PC-3 (cell line): Measurements from ENCODE around the gene ANXA8L1. TPM values are rescaled to one million over a fixed set of nuclear protein-coding genes. Genes with fewer than 3 reads are reported as not detected.
"Not testable (repeated sequence)": the region's sequence is repeated elsewhere in the genome, so short reads cannot be mapped to it uniquely, and the experiment has no call there.

Experiments used
- ATAC-seq: fragments of 200-7000 bp; cut with Tn5 transposase; 2 replicates; pipeline ENCODE4 v1.9.1; 2020; ENCODE audit warnings: mild to moderate bottlenecking, moderate library complexity
- BruUV-seq: library from RNA; stranded (reverse); fragments of 400-500 nt; replicated peaks from 2 replicates; lab custom pipeline; 2021; lab: Mats Ljungman, UMichigan
- CTCF ChIA-PET: fragments of 300-600 bp; sonication (Branson Sonifier 250); formaldehyde crosslinking; loops from one replicate; lab custom pipeline; 2022; ENCODE audit warnings: antibody characterized with exemption; lab: Charles Lee
- POLR2A ChIA-PET: fragments of 300-600 bp; sonication (Branson Sonifier 250); formaldehyde crosslinking; loops from one replicate; lab custom pipeline; 2022; ENCODE audit warnings: antibody characterized with exemption; ENCODE audit not compliant: unreplicated experiment; lab: Charles Lee
- DNase-seq: peaks from one replicate; pipeline ENCODE4 v3.0.0-alpha.2; 2015
- H2AFZ ChIP-seq: fragments of 300-600 bp; sonication (generic); 2 replicates; pipeline ENCODE4 v1.6.0; 2016; ENCODE audit warnings: antibody characterized with exemption, low read length
- H3F3A ChIP-seq: fragments of 300-600 bp; sonication (generic); one replicate; pipeline ENCODE4 v1.6.0; 2017; ENCODE audit warnings: antibody characterized with exemption, low read length, control low read depth, mild to moderate bottlenecking; ENCODE audit not compliant: unreplicated experiment
- H3K27ac ChIP-seq: fragments of 300-600 bp; sonication (generic); 2 replicates; pipeline ENCODE4 v1.5.1; 2016; ENCODE audit warnings: mild to moderate bottlenecking, low read length
- H3K27me3 ChIP-seq: fragments of 300-600 bp; sonication (generic); 2 replicates; pipeline ENCODE4 v1.6.1; 2016; ENCODE audit warnings: low read length, mixed read lengths
- H3K36me3 ChIP-seq: fragments of 300-600 bp; sonication (generic); 2 replicates; pipeline ENCODE4 v1.6.1; 2016; ENCODE audit warnings: low read depth, mixed run types, low read length, mixed read lengths
- H3K4me1 ChIP-seq: fragments of 300-600 bp; sonication (generic); 2 replicates; pipeline ENCODE4 v1.5.1; 2016; ENCODE audit warnings: low read length; ENCODE audit not compliant: insufficient read depth
- H3K4me2 ChIP-seq: fragments of 300-600 bp; sonication (generic); 2 replicates; pipeline ENCODE4 v1.6.0; 2016; ENCODE audit warnings: low read length
- H3K4me3 ChIP-seq: fragments of 300-600 bp; sonication (generic); 2 replicates; pipeline ENCODE4 v1.5.1; 2016; ENCODE audit warnings: mild to moderate bottlenecking, low read length, mixed read lengths
- H3K79me2 ChIP-seq: fragments of 300-600 bp; sonication (generic); 2 replicates; pipeline ENCODE4 v1.6.1; 2017; ENCODE audit warnings: low read length, mixed read lengths
- H3K9ac ChIP-seq: fragments of 300-600 bp; sonication (generic); 2 replicates; pipeline ENCODE4 v1.6.0; 2016; ENCODE audit warnings: mild to moderate bottlenecking, low read length
- H3K9me2 ChIP-seq: fragments of 300-600 bp; sonication (generic); replicated peaks from 2 replicates; pipeline ENCODE4 v1.6.1; 2016; ENCODE audit warnings: mixed run types, low read length, mixed read lengths
- H3K9me3 ChIP-seq: fragments of 300-600 bp; sonication (generic); 2 replicates; pipeline ENCODE4 v1.6.1; 2016; ENCODE audit warnings: low read length, mixed read lengths
- H4K20me1 ChIP-seq: fragments of 300-600 bp; sonication (generic); 2 replicates; pipeline ENCODE4 v1.6.1; 2016; ENCODE audit warnings: low read length, mixed read lengths
- intact Hi-C: fragments of 100-400 bp; cut with micrococcal nuclease; formaldehyde crosslinking; loops from 2 replicates; pipeline ENCODE4 v1.9.0; 2023
- total RNA-seq: library from RNA; depleted of rRNA; stranded (reverse); fragments of >200 nt; gene quantifications from 2 replicates; pipeline ENCODE4 v1.2.3, GENCODE V29; 2014

Gene ANXA8L1
- total RNA-seq, 1 experiment from 2014 or later, result not detected

DNA sequence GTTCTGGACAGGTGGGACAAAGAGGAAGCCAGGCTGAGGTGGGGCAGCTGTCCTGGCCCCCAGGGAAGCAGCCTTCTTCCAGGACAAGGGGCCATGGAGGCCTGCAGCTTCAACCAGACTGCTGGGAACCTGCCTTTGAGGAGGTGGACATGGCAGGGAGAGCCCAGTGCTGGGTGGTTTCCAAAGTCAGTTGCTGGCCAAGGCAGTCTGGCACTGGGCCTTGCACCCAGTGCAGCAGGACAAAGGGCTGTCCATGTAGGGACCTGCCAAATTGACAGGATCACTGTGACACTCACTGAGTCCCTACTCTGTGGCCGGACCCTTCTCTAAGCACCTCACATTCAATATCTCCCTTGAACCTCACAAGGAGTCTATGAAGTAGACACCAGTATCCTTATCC is 1.4 kb downstream of the ANXA8L1 start:
- POLR2A ChIA-PET, H3K9ac ChIP-seq, H3K9me2 ChIP-seq, H3K27ac ChIP-seq, H3K36me3 ChIP-seq, H3K79me2 ChIP-seq, H3K27me3 ChIP-seq, H4K20me1 ChIP-seq, H3K4me1 ChIP-seq, CTCF ChIA-PET, H3K9me3 ChIP-seq, H3K4me2 ChIP-seq, ATAC-seq, DNase-seq, H2AFZ ChIP-seq, intact Hi-C loops, H3F3A ChIP-seq, H3K4me3 ChIP-seq, BruUV-seq: not testable (repeated sequence)

DNA sequence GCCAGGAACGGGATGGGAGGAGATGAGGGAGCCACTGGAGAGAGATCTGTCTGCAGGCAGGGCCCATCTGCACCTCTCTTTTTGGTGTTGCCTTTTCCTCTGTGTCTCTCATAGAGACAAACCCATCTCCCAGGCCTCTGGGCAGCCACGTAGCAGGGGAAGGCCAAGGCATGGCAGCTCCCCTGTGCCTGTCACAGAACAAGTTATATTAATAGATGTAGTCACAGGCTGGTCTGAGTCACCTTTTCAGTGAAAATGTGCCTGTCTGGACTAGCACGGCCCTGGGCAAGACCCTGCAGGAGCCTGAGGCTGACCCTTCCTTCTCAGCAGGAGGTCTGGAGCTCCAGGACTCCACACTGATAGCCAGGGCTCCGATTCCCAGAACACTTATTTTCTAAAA is 2.1 kb downstream of the ANXA8L1 start:
- BruUV-seq, H3K27me3 ChIP-seq, H3K27ac ChIP-seq, intact Hi-C loops, H3F3A ChIP-seq, H3K9me2 ChIP-seq, H4K20me1 ChIP-seq, H3K79me2 ChIP-seq, H3K4me2 ChIP-seq, H3K9me3 ChIP-seq, H3K36me3 ChIP-seq, H3K9ac ChIP-seq, CTCF ChIA-PET, H3K4me3 ChIP-seq, H2AFZ ChIP-seq, POLR2A ChIA-PET, DNase-seq, H3K4me1 ChIP-seq: not testable (repeated sequence)
- peak; percentile 82 for ATAC-seq

DNA sequence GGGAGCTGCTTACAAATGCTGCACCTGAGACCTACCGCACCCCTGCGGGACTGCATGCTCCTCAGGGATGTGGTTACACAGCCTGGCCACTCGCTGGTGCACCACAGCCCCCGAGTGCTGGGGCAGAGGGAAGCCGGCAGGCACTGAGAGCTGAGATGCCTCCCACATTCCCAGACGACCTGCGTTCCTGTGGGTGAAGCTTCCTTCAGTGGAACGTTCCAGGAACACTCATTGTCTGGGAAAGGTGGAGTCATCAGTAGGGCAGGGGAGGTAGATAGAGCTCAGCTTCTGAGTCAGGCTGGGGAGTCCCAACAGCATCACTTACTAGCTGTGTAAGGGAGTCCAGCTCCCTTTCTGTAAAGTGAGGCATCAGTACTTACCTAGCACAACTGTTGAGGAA is 2.5 kb downstream of the ANXA8L1 start:
- H3K9me3 ChIP-seq, H3K36me3 ChIP-seq, H3K79me2 ChIP-seq, H3K27me3 ChIP-seq, intact Hi-C loops, H3K4me2 ChIP-seq, H3K9ac ChIP-seq, H3K4me1 ChIP-seq, BruUV-seq, H3K27ac ChIP-seq, CTCF ChIA-PET, H3K4me3 ChIP-seq, H4K20me1 ChIP-seq, POLR2A ChIA-PET, H2AFZ ChIP-seq, DNase-seq, H3F3A ChIP-seq, H3K9me2 ChIP-seq: not testable (repeated sequence)
- peak; percentile 91 for ATAC-seq

DNA sequence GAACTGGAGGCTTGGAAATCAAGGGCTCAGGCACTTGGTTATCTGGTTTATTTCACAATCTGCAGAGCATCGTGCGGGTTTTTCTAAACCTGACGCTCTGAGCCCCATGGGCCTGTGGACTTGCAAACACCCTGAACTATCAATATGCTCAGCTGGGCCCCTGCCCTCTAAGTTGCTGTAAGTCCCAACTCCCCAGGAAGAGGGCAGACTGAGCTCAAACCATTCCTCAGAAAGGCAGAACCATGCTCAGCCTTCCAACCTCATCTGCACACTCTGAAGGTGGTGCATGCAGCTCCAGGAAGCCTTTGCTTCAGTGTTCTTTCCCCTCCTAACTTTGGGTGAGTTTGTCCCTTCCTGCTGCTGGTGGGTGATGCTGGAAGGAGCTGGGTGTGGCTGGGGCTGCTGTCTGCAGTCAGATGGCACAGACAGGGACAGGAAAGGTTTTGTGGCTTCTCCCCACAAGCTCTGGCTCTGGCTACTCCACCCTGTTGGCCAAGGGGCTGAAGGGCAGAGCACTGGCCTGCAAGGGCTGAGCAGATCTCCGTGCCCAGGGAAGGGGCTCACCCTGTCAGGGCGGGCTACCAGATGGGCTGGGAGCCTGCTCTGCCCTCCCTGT is 3.8 kb downstream of the ANXA8L1 start:
- H2AFZ ChIP-seq, POLR2A ChIA-PET, ATAC-seq, BruUV-seq, H3F3A ChIP-seq, H3K79me2 ChIP-seq, DNase-seq, CTCF ChIA-PET, H3K4me1 ChIP-seq, H3K9me3 ChIP-seq, H3K36me3 ChIP-seq, H3K9ac ChIP-seq, H3K27ac ChIP-seq, H3K4me3 ChIP-seq, H4K20me1 ChIP-seq, H3K27me3 ChIP-seq, H3K4me2 ChIP-seq, H3K9me2 ChIP-seq, intact Hi-C loops: not testable (repeated sequence)

DNA sequence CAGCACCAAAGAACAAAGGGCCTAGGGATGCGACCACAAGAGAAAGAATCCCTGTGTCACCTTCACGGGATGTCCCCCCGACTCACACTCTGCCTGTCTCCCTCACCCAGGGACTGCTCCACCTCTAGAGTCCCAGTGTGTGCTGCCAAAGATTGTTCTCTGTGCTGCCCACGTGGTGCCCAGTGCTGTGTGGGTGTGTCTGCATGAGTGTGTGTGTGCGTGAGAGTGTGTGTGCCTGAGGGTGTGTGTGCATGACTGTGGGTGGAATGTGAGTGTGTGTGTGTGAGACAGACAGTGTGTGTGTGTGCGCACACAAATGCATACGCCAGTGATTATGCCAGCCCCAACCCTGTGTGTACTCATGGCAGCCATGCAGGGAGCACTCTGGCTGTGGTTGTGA is 10.3 kb downstream of the ANXA8L1 start:
- ATAC-seq, POLR2A ChIA-PET: not testable (repeated sequence)

DNA sequence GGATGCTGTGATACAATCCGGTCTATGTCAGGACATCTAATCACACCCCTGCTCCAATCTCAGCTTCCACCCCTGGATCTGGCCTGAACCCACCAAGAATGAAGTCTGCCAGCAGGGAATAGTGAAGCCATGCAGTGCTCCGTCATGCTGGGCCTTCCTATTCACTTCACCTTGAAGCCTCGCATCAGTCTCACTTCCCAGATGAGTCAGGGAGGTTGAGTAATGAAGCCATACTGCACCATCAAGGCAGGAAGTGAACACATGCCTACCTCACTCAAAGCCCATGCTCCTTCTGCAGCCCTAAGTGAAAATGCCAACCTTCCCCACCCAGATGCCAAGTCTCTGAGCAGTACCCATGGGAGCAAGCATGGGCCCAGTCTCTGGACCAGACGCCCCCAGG is 11.1 kb downstream of the ANXA8L1 start:
- H3K9me3 ChIP-seq, H3K4me1 ChIP-seq, H3K9ac ChIP-seq, H3F3A ChIP-seq, BruUV-seq, DNase-seq, H3K9me2 ChIP-seq, H3K79me2 ChIP-seq, H3K4me2 ChIP-seq, H2AFZ ChIP-seq, H3K27ac ChIP-seq, H3K27me3 ChIP-seq, POLR2A ChIA-PET, intact Hi-C loops, H4K20me1 ChIP-seq, CTCF ChIA-PET, H3K4me3 ChIP-seq, H3K36me3 ChIP-seq: not testable (repeated sequence)
- peak; percentile 72 for ATAC-seq

More for the DNA sequence above, 10.3 kb downstream of the ANXA8L1 start:
- CTCF ChIA-PET, H3K27ac ChIP-seq, H3K9ac ChIP-seq, H3K27me3 ChIP-seq, H3K4me1 ChIP-seq, H3K9me3 ChIP-seq, intact Hi-C loops, H3F3A ChIP-seq, H2AFZ ChIP-seq, DNase-seq, H3K79me2 ChIP-seq, H3K4me2 ChIP-seq, BruUV-seq, H3K4me3 ChIP-seq, H3K9me2 ChIP-seq, H4K20me1 ChIP-seq, H3K36me3 ChIP-seq: not testable (repeated sequence)
